GM23338 (cell line): ENCODE measurements around the gene C3orf70. TPM values are rescaled to one million over a fixed set of nuclear protein-coding genes. Genes with fewer than 3 reads are reported as not detected.

Experiments used
- ATAC-seq: fragments of 200-7000 bp; cut with Tn5 transposase; 3 replicates; pipeline ENCODE4 v1.9.1; 2020
- DNase-seq: peaks from one replicate; pipeline ENCODE4 v3.0.0-alpha.2; 2015; ENCODE audit warnings: low spot score
- H2AFZ ChIP-seq: fragments of 200-600 bp; sonication (generic); 2 replicates; pipeline ENCODE4 v1.8.0; 2016; ENCODE audit warnings: antibody characterized with exemption, mild to moderate bottlenecking, moderate library complexity
- H3F3A ChIP-seq: fragments of 200-600 bp; sonication (generic); replicated peaks from 2 replicates; pipeline ENCODE4 v1.8.0; 2017; ENCODE audit warnings: antibody characterized with exemption, mixed run types, low read depth
- H3K27ac ChIP-seq: fragments of 200-600 bp; sonication (generic); 2 replicates; pipeline ENCODE4 v1.6.1; 2016; ENCODE audit warnings: low read depth
- H3K27me3 ChIP-seq: fragments of 200-600 bp; sonication (generic); 2 replicates; pipeline ENCODE4 v1.8.0; 2016; ENCODE audit warnings: mild to moderate bottlenecking, mixed run types, moderate library complexity; ENCODE audit not compliant: insufficient read depth
- H3K36me3 ChIP-seq: fragments of 200-600 bp; sonication (generic); 2 replicates; pipeline ENCODE4 v1.8.0; 2016; ENCODE audit warnings: mild to moderate bottlenecking; ENCODE audit not compliant: insufficient read depth
- H3K4me1 ChIP-seq: fragments of 200-600 bp; sonication (generic); 2 replicates; pipeline ENCODE4 v1.8.0; 2016; ENCODE audit warnings: mild to moderate bottlenecking, moderate library complexity; ENCODE audit not compliant: insufficient read depth
- H3K4me2 ChIP-seq: fragments of 200-600 bp; sonication (generic); 2 replicates; pipeline ENCODE4 v1.7.1; 2017; ENCODE audit warnings: mixed run types
- H3K4me3 ChIP-seq: fragments of 200-600 bp; sonication (generic); 2 replicates; pipeline ENCODE4 v1.6.1; 2016; ENCODE audit warnings: mixed run types
- H3K79me2 ChIP-seq: fragments of 200-600 bp; sonication (generic); replicated peaks from 2 replicates; pipeline ENCODE4 v1.8.0; 2017; ENCODE audit warnings: mild to moderate bottlenecking; ENCODE audit not compliant: insufficient read depth
- H3K9me2 ChIP-seq: fragments of 200-600 bp; sonication (generic); 2 replicates; pipeline ENCODE4 v1.8.0; 2017; ENCODE audit not compliant: insufficient read depth
- H4K20me1 ChIP-seq: fragments of 200-600 bp; sonication (generic); replicated peaks from 2 replicates; pipeline ENCODE4 v1.8.0; 2017; ENCODE audit warnings: mild to moderate bottlenecking; ENCODE audit not compliant: insufficient read depth
- H3K27ac Mint-ChIP-seq: 2 replicates; pipeline ENCODE4 v1.8.0; 2020; ENCODE audit warnings: inconsistent platforms, mild to moderate bottlenecking, moderate library complexity, mixed read lengths
- H3K27me3 Mint-ChIP-seq: 3 replicates; pipeline ENCODE4 v1.8.0; 2022; ENCODE audit warnings: low read depth, mild to moderate bottlenecking, moderate library complexity, mixed read lengths, inconsistent platforms; ENCODE audit not compliant: insufficient read depth, poor library complexity
- H3K36me3 Mint-ChIP-seq: 3 replicates; pipeline ENCODE4 v1.8.0; 2021; ENCODE audit warnings: low read depth, mild to moderate bottlenecking, inconsistent platforms, moderate library complexity, mixed read lengths
- H3K4me1 Mint-ChIP-seq: 3 replicates; pipeline ENCODE4 v1.8.0; 2020; ENCODE audit warnings: mild to moderate bottlenecking, inconsistent platforms, mixed read lengths
- H3K4me3 Mint-ChIP-seq: 3 replicates; pipeline ENCODE4 v1.8.0; 2021; ENCODE audit warnings: moderate library complexity, mild to moderate bottlenecking, inconsistent platforms, mixed read lengths
- H3K9me3 Mint-ChIP-seq: 3 replicates; pipeline ENCODE4 v1.8.0; 2020; ENCODE audit warnings: moderate library complexity, mild to moderate bottlenecking, inconsistent platforms, mixed read lengths
- EZH2phosphoT487 ChIP-seq: fragments of 200-600 bp; sonication (generic); IDR thresholded peaks from one replicate; pipeline ENCODE4 v1.8.1; 2018; ENCODE audit warnings: antibody characterized with exemption; ENCODE audit not compliant: unreplicated experiment
- JUNB ChIP-seq: IDR thresholded peaks from one replicate; pipeline ENCODE4 v1.6.1; 2016; ENCODE audit warnings: antibody characterized with exemption; ENCODE audit not compliant: unreplicated experiment
- NANOG ChIP-seq: IDR thresholded peaks from 2 replicates; pipeline ENCODE4 v1.6.1; 2016; ENCODE audit warnings: antibody characterized with exemption, borderline replicate concordance
- STAT1 ChIP-seq: IDR thresholded peaks from one replicate; pipeline ENCODE4 v1.6.1; 2016; ENCODE audit warnings: antibody characterized with exemption; ENCODE audit not compliant: unreplicated experiment
- ZNF331 ChIP-seq: fragments of 250-450 bp; sonication (Bioruptor Pico); IDR thresholded peaks from 2 replicates; pipeline ENCODE4 v1.5.0; 2020; ENCODE audit warnings: low read depth, mild to moderate bottlenecking, moderate library complexity
- polyA plus RNA-seq: library from polyadenylated mRNA; unstranded; fragments of >200 nt; fragmentation: Nextera tagmentation; extraction: Ambion mirVana; gene quantifications from 2 replicates; pipeline ENCODE4 v1.2.1, GENCODE V29; 2016
- total RNA-seq: library from RNA; depleted of rRNA; stranded (reverse); fragments of >200 nt; shearing (Covaris generic); gene quantifications from 2 replicates; pipeline ENCODE4 v1.2.3, GENCODE V29; 2014
- TF ChIP-seq, protein P1 (sequence below), 2 experiments: fragments of 200-600 bp in 1 of 2; sonication (generic) in 1 of 2; conservative IDR thresholded peaks; 2 replicates each; pipeline versions ENCODE4 v1.5.1 to v1.6.1; 2016 to 2017; ENCODE audit warnings: antibody characterized with exemption in 2 of 2, low read depth in 2 of 2, mild to moderate bottlenecking in 2 of 2, moderate library complexity in 1 of 2
- TF ChIP-seq, protein P2 (sequence below): fragments of 250-450 bp; sonication (Bioruptor Pico); IDR thresholded peaks from 2 replicates; pipeline ENCODE4 v1.5.0; 2020; ENCODE audit warnings: mild to moderate bottlenecking, moderate library complexity

C3orf70 gene
- total and polyA plus RNA-seq, 2 experiments from 2014 or later = 0.45 to 1.5 TPM

DNA sequence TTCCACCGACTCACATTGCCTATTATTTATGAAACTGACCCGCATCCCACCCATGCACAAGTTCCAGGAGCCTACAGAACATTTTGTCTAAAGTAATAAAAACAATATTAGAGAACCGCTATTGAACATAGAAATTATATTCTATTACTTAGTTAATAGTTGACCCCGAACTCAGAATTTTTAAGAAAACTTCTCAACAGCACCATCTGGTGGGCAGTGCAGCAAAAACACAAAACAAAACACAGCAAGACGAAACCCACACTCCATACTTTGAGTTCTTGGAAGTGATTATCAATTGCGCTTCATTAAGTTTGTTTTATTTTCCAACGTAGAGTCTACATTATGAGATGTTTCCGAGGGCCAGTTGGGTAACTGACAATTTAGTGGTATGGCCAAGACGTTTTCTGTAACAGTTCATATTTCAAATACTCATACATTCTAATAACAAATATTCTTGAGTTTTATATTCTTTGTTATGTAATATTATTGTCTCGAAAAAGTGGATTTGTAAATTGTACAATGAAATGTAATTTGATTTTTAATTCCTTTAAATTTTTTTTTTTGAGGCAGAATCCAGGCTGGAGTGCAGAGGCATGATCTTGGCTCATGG lies 24.0 kb upstream of the C3orf70 start:
- TF ChIP-seq STAT1 (no peak), JUNB (no peak), ZNF331 (CRISPR knock-in tag) (no peak), EZH2phosphoT487 (no peak), NANOG (no peak)
- TF ChIP-seq, protein P1, sequence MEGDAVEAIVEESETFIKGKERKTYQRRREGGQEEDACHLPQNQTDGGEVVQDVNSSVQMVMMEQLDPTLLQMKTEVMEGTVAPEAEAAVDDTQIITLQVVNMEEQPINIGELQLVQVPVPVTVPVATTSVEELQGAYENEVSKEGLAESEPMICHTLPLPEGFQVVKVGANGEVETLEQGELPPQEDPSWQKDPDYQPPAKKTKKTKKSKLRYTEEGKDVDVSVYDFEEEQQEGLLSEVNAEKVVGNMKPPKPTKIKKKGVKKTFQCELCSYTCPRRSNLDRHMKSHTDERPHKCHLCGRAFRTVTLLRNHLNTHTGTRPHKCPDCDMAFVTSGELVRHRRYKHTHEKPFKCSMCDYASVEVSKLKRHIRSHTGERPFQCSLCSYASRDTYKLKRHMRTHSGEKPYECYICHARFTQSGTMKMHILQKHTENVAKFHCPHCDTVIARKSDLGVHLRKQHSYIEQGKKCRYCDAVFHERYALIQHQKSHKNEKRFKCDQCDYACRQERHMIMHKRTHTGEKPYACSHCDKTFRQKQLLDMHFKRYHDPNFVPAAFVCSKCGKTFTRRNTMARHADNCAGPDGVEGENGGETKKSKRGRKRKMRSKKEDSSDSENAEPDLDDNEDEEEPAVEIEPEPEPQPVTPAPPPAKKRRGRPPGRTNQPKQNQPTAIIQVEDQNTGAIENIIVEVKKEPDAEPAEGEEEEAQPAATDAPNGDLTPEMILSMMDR (conservative IDR thresholded peaks at IDR 0.05; ENCODE audit: low read depth in 2 of 2) = peak; percentile 76 to 90
- TF ChIP-seq, protein P2, sequence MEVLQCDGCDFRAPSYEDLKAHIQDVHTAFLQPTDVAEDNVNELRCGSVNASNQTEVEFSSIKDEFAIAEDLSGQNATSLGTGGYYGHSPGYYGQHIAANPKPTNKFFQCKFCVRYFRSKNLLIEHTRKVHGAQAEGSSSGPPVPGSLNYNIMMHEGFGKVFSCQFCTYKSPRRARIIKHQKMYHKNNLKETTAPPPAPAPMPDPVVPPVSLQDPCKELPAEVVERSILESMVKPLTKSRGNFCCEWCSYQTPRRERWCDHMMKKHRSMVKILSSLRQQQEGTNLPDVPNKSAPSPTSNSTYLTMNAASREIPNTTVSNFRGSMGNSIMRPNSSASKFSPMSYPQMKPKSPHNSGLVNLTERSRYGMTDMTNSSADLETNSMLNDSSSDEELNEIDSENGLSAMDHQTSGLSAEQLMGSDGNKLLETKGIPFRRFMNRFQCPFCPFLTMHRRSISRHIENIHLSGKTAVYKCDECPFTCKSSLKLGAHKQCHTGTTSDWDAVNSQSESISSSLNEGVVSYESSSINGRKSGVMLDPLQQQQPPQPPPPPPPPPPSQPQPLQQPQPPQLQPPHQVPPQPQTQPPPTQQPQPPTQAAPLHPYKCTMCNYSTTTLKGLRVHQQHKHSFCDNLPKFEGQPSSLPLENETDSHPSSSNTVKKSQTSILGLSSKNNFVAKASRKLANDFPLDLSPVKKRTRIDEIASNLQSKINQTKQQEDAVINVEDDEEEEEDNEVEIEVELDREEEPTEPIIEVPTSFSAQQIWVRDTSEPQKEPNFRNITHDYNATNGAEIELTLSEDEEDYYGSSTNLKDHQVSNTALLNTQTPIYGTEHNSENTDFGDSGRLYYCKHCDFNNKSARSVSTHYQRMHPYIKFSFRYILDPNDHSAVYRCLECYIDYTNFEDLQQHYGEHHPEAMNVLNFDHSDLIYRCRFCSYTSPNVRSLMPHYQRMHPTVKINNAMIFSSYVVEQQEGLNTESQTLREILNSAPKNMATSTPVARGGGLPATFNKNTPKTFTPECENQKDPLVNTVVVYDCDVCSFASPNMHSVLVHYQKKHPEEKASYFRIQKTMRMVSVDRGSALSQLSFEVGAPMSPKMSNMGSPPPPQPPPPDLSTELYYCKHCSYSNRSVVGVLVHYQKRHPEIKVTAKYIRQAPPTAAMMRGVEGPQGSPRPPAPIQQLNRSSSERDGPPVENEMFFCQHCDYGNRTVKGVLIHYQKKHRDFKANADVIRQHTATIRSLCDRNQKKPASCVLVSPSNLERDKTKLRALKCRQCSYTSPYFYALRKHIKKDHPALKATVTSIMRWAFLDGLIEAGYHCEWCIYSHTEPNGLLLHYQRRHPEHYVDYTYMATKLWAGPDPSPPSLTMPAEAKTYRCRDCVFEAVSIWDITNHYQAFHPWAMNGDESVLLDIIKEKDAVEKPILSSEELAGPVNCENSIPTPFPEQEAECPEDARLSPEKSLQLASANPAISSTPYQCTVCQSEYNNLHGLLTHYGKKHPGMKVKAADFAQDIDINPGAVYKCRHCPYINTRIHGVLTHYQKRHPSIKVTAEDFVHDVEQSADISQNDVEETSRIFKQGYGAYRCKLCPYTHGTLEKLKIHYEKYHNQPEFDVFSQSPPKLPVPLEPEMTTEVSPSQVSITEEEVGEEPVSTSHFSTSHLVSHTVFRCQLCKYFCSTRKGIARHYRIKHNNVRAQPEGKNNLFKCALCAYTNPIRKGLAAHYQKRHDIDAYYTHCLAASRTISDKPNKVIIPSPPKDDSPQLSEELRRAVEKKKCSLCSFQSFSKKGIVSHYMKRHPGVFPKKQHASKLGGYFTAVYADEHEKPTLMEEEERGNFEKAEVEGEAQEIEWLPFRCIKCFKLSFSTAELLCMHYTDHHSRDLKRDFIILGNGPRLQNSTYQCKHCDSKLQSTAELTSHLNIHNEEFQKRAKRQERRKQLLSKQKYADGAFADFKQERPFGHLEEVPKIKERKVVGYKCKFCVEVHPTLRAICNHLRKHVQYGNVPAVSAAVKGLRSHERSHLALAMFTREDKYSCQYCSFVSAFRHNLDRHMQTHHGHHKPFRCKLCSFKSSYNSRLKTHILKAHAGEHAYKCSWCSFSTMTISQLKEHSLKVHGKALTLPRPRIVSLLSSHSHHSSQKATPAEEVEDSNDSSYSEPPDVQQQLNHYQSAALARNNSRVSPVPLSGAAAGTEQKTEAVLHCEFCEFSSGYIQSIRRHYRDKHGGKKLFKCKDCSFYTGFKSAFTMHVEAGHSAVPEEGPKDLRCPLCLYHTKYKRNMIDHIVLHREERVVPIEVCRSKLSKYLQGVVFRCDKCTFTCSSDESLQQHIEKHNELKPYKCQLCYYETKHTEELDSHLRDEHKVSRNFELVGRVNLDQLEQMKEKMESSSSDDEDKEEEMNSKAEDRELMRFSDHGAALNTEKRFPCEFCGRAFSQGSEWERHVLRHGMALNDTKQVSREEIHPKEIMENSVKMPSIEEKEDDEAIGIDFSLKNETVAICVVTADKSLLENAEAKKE (CRISPR knock-in tag) = no peak
- ATAC-seq = no peak; the same call in 2 of the 3 replicates
- Histone ChIP-seq H3K9me2 (no peaks in the 10 kb centered on the region), H3K36me3 (no peaks in the 10 kb centered on the region), H3K79me2 (no peaks in the 10 kb centered on the region), H3K27me3 (no peaks in the 10 kb centered on the region), H4K20me1 (no peaks in the 10 kb centered on the region), H3K4me2 (no peak overlapping the region), H3K27ac (no peak overlapping the region), H3K4me3 (no peak overlapping the region), H3K4me1 (peaks cover 11% of the 10 kb centered on the region), H3F3A (no peaks in the 10 kb centered on the region), H2AFZ (no peak overlapping the region)
- H3K4me1 Mint-ChIP-seq = peaks cover 22% of the 10 kb centered on the region
- H3K4me3 Mint-ChIP-seq = no peak overlapping the region
- peaks cover 2% of the 10 kb centered on the region for H3K27me3 Mint-ChIP-seq
- DNase-seq = peak; percentile 68
- H3K36me3 Mint-ChIP-seq = no peaks in the 10 kb centered on the region
- no peaks in the 10 kb centered on the region for H3K9me3 Mint-ChIP-seq
- no peak overlapping the region for H3K27ac Mint-ChIP-seq
